Stimulated activated CD8-positive, alpha-beta memory T cell treated with anti-CD3 and anti-CD28 coated beads, Interleukin-4, amount 100 ng/mL, for 1 hour (primary cell): ENCODE measurements around the gene GPR34.
"Not testable (repeated sequence)": the region's sequence is repeated elsewhere in the genome, so short reads cannot be mapped to it uniquely, and the experiment has no call there.

Experiments used
- DNase-seq, 2 donors: peaks; one replicate each; pipeline ENCODE4 v3.0.0-alpha.2; 2020; ENCODE audit warnings: low read depth in 2 of 2, low spot score in 1 of 2

GPR34 gene

GRCh38 chrX:41688835-41689234 is at the start of gene GPR34:
Gene GPR34, plus strand, starts transcription at chrX:41688973. Its CDS starts 6,661 bp downstream, at chrX:41695634.
- no peak for DNase-seq

- DNase-seq, result not testable (repeated sequence)
These were observed 42.6 kb upstream of the GPR34 start for GRCh38 chrX:41646201-41646600.

- DNase-seq, result no peak
These were observed 35.6 kb upstream of the GPR34 start for GRCh38 chrX:41653125-41653524.

GRCh38 chrX:41655101-41655500 is 33.7 kb upstream of the GPR34 start:
- no peak for DNase-seq

- DNase-seq, result no peak
These were observed 33.1 kb upstream of the GPR34 start for GRCh38 chrX:41655631-41656030.

- DNase-seq, result no peak
These were observed 27.2 kb upstream of the GPR34 start for GRCh38 chrX:41661366-41662095.

GRCh38 chrX:41664375-41664901 is 24.3 kb upstream of the GPR34 start:
- no peak for DNase-seq

GRCh38 chrX:41664908-41665307 is 23.9 kb upstream of the GPR34 start:
- no peak for DNase-seq

GRCh38 chrX:41665686-41666085 is 23.1 kb upstream of the GPR34 start:
- no peak for DNase-seq

GRCh38 chrX:41666251-41666650 is 22.5 kb upstream of the GPR34 start:
- DNase-seq, result no peak

- no peak for DNase-seq
These were observed 21.1 kb upstream of the GPR34 start for GRCh38 chrX:41667631-41668030.

GRCh38 chrX:41670112-41670511 is 18.7 kb upstream of the GPR34 start:
- DNase-seq, result no peak

- DNase-seq, result no peak
These were observed 17.7 kb upstream of the GPR34 start for GRCh38 chrX:41671082-41671481.

- DNase-seq, result no peak
These were observed 16.1 kb upstream of the GPR34 start for GRCh38 chrX:41672643-41673042.

- DNase-seq, result not testable (repeated sequence)
These were observed 12.4 kb upstream of the GPR34 start for GRCh38 chrX:41676361-41676760.

GRCh38 chrX:41677183-41678060 is 11.4 kb upstream of the GPR34 start:
- DNase-seq, result no peak

GRCh38 chrX:41684138-41684537 is 4.6 kb upstream of the GPR34 start:
- no peak for DNase-seq

- no peak for DNase-seq
These were observed 3.8 kb upstream of the GPR34 start for GRCh38 chrX:41684940-41685339.

- no peak for DNase-seq
These were observed 2.0 kb upstream of the GPR34 start for GRCh38 chrX:41686788-41687187.

GRCh38 chrX:41688156-41688555 is 617 bp upstream of the GPR34 start:
- no peak for DNase-seq

- DNase-seq, result no peak
These were observed 938 bp downstream of the GPR34 start for GRCh38 chrX:41689711-41690110.

GRCh38 chrX:41692162-41692749 is 3.5 kb downstream of the GPR34 start:
- DNase-seq, result no peak
